ENCODE results near the gene JAK2. TPM values are rescaled to one million over a fixed set of nuclear protein-coding genes. Genes with fewer than 3 reads are reported as not detected.

JAK2 gene
- total and polyA plus RNA-seq, 9 of the 15 experiments (the other 6 are each of a cell fraction or from before 2014, with no cell fraction given): 4.7 to 23.4 (median 15.3) TPM

DNA sequence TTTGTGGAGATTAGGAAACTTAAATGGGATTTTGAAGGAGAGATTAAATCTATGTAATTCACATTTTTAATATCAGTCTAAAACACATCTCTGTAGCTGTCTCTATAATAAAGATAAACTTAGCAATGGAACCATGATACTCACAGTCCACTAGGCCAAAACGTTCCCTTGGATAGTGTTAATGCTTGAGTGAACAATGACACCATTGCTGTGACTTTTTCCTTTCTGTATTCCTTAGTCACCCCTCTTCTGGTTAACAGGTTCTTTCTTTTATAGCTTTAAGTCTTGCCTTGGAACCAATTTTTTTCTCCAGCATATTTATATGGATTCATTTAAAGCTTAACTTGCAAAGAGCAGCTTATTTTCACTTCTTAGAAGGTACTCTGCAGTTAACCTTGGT, 137.0 kb downstream of the JAK2 start:
- no peak overlapping the region for H3K27ac ChIP-seq (ENCODE audit: extremely low read depth, low read depth, low read length)
- H3K9me3 ChIP-seq (replicated peaks; ENCODE audit: control insufficient read depth, insufficient read depth, low read depth, low read length): no peaks in the 10 kb centered on the region
- no peak overlapping the region for H3K4me2 ChIP-seq (ENCODE audit: insufficient read depth, low read length)
- FAIRE-seq (no peak), ATAC-seq (no peak), DNase-seq (ENCODE audit: extremely low read depth in 1 of 4, low spot score in 3 of 4) (no peak)
- no peaks in the 10 kb centered on the region for H3K4me1 ChIP-seq (replicated peaks in 1 of 2; ENCODE audit: control insufficient read depth in 2 of 2, insufficient read depth in 2 of 2, low read length in 2 of 2)
- H3K36me3 ChIP-seq (ENCODE audit: control insufficient read depth, insufficient read depth, low read length): peaks cover 39% of the 10 kb centered on the region
- CTCF ChIA-PET (ENCODE audit: low intra/inter-chr PET ratio): no interaction called here
- H4K20me1 ChIP-seq (replicated peaks; ENCODE audit: control insufficient read depth, insufficient read depth, low read length): no peaks in the 10 kb centered on the region
- H3K4me3 ChIP-seq: no peak overlapping the region
- 83% methylated on average over 1 of the region's 1 CpG for WGBS (ENCODE audit: insufficient coverage, low coverage, missing lambda C conversion rate)
- no peaks in the 10 kb centered on the region for H3K27me3 ChIP-seq (ENCODE audit: control insufficient read depth in 2 of 2, insufficient read depth in 2 of 2, low read length in 2 of 2)
- in situ Hi-C loops (cut with MboI): no loop called here
- TF ChIP-seq ZNF12 (CRISPR knock-in tag; IDR thresholded peaks at IDR 0.05): no peak
- no TSS peak for BruUV-seq (replicated peaks)
- no peak overlapping the region for H3K9ac ChIP-seq (ENCODE audit: insufficient read depth in 1 of 2, low read depth in 2 of 2, low read length in 2 of 2)
- no peaks in the 10 kb centered on the region for H3K79me2 ChIP-seq (ENCODE audit: control insufficient read depth, insufficient read depth, low read length)
- intact Hi-C loops (cut with micrococcal nuclease): no loop called here
- H2AFZ ChIP-seq (ENCODE audit: low read depth, low read length): no peak overlapping the region
- POLR2A ChIA-PET: interaction anchor here (0.7 kb wide), 1 partner anchor 506 kb away, joined by 3 read pairs; no protein-coding TSS in a partner anchor
- no peaks in the 10 kb centered on the region for H3K9me1 ChIP-seq (ENCODE audit: control insufficient read depth, insufficient read depth, low read length)

DNA sequence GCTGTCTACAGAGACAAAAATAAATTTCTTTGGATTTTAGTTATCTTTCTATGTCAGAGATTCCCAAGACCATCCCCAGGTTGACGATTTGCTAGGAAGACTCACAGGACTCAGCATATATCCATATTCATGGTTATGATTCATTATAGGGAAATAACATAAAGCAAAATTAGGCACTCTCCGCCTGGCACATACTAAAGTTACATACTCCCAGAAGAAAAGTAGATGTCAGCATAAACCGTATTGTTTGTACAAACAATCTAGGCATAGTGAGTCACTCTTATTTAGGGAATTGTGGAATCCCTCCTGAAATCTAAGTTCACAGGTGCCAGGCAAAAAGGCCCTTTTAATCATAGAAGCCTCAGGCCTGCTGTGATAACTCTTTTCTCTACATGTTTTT, 137.4 kb downstream of the JAK2 start:
- POLR2A ChIA-PET: interaction anchor here (0.7 kb wide), 1 partner anchor 506 kb away, joined by 3 read pairs; no protein-coding TSS in a partner anchor
- 91% methylated on average over 3 of the region's 3 CpGs for WGBS (ENCODE audit: insufficient coverage, low coverage, missing lambda C conversion rate)

More for the DNA sequence above, 137.4 kb downstream of the JAK2 start:
- FAIRE-seq: no peak
- H3K27ac ChIP-seq (ENCODE audit: extremely low read depth, low read depth, low read length): no peak overlapping the region
- in situ Hi-C loops (cut with MboI) (no loop called here), intact Hi-C loops (cut with micrococcal nuclease) (no loop called here)
- BruUV-seq (replicated peaks): no TSS peak
- TF ChIP-seq MAFG (tag; conservative IDR thresholded peaks at IDR 0.05) (0 out of 2 replicates have a peak, but pooled peaks have one; percentile 35), ZNF316 (IDR thresholded peaks at IDR 0.05) (peak; percentile 62), CXXC5 (CRISPR knock-in tag; IDR thresholded peaks at IDR 0.05) (no peak), C11orf30 (IDR thresholded peaks at IDR 0.05; ENCODE audit: low read depth) (peak; percentile 33; the same call in 1 of the 2 replicates)
- TF ChIP-seq, protein P1, sequence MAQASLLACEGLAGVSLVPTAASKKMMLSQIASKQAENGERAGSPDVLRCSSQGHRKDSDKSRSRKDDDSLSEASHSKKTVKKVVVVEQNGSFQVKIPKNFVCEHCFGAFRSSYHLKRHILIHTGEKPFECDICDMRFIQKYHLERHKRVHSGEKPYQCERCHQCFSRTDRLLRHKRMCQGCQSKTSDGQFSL (CRISPR knock-in tag; IDR thresholded peaks at IDR 0.05): no peak
- TF ChIP-seq, protein P1 (tag; IDR thresholded peaks at IDR 0.05): no peak
- H3K9me1 ChIP-seq (ENCODE audit: control insufficient read depth, insufficient read depth, low read length): no peaks in the 10 kb centered on the region
- no peak overlapping the region for H3K9ac ChIP-seq (ENCODE audit: insufficient read depth in 1 of 2, low read depth in 2 of 2, low read length in 2 of 2)
- no peak overlapping the region for H3K4me3 ChIP-seq
- DNase-seq (ENCODE audit: extremely low read depth in 1 of 4, low spot score in 3 of 4): no peak
- ATAC-seq: no peak
- CTCF ChIA-PET (ENCODE audit: low intra/inter-chr PET ratio): no interaction called here
- no peaks in the 10 kb centered on the region for H3K27me3 ChIP-seq (ENCODE audit: control insufficient read depth in 2 of 2, insufficient read depth in 2 of 2, low read length in 2 of 2)
- no peak overlapping the region for H3K4me2 ChIP-seq (ENCODE audit: insufficient read depth, low read length)
- H3K79me2 ChIP-seq (ENCODE audit: control insufficient read depth, insufficient read depth, low read length): no peaks in the 10 kb centered on the region
- H3K9me3 ChIP-seq (replicated peaks; ENCODE audit: control insufficient read depth, insufficient read depth, low read depth, low read length): no peaks in the 10 kb centered on the region
- H4K20me1 ChIP-seq (replicated peaks; ENCODE audit: control insufficient read depth, insufficient read depth, low read length): no peaks in the 10 kb centered on the region
- H3K4me1 ChIP-seq (replicated peaks in 1 of 2; ENCODE audit: control insufficient read depth in 2 of 2, insufficient read depth in 2 of 2, low read length in 2 of 2): no peaks in the 10 kb centered on the region
- H2AFZ ChIP-seq (ENCODE audit: low read depth, low read length): no peak overlapping the region
- peaks cover 41% of the 10 kb centered on the region for H3K36me3 ChIP-seq (ENCODE audit: control insufficient read depth, insufficient read depth, low read length)
